HEK293 (cell line): ENCODE results near the gene NSG1.

Source experiments
- GLIS2 ChIP-seq: fragments of 450-650 bp; formaldehyde crosslinking; IDR thresholded peaks from 2 replicates; pipeline ENCODE4 v1.5.1; 2016; ENCODE audit warnings: missing biosample characterization, missing genetic modification characterization
- KLF1 ChIP-seq: fragments of 450-650 bp; formaldehyde crosslinking; IDR thresholded peaks from 2 replicates; pipeline ENCODE4 v1.5.1; 2016; ENCODE audit warnings: missing biosample characterization, missing genetic modification characterization
- KLF7 ChIP-seq: fragments of 450-650 bp; formaldehyde crosslinking; IDR thresholded peaks from 2 replicates; pipeline ENCODE4 v1.5.1; 2016; ENCODE audit warnings: missing biosample characterization, missing genetic modification characterization, borderline replicate concordance
- KLF8 ChIP-seq: fragments of 450-650 bp; formaldehyde crosslinking; IDR thresholded peaks from 2 replicates; pipeline ENCODE4 v1.5.1; 2016; ENCODE audit warnings: missing biosample characterization, missing genetic modification characterization
- KLF9 ChIP-seq: fragments of 450-650 bp; formaldehyde crosslinking; IDR thresholded peaks from 2 replicates; pipeline ENCODE4 v1.5.1; 2016; ENCODE audit warnings: missing biosample characterization, missing genetic modification characterization, low read depth
- RBAK ChIP-seq: fragments of 450-650 bp; formaldehyde crosslinking; IDR thresholded peaks from 2 replicates; pipeline ENCODE4 v1.5.1; 2016; ENCODE audit warnings: missing biosample characterization, missing genetic modification characterization
- SP2 ChIP-seq: fragments of 450-650 bp; formaldehyde crosslinking; IDR thresholded peaks from 2 replicates; pipeline ENCODE4 v1.5.1; 2016; ENCODE audit warnings: missing biosample characterization, missing genetic modification characterization
- SP3 ChIP-seq: fragments of 450-650 bp; formaldehyde crosslinking; IDR thresholded peaks from 2 replicates; pipeline ENCODE4 v1.5.1; 2016; ENCODE audit warnings: missing biosample characterization, missing genetic modification characterization
- SP7 ChIP-seq: fragments of 450-650 bp; formaldehyde crosslinking; IDR thresholded peaks from 2 replicates; pipeline ENCODE4 v1.5.1; 2016; ENCODE audit warnings: missing biosample characterization, missing genetic modification characterization
- TCF7L2 ChIP-seq: IDR thresholded peaks from 2 replicates; pipeline ENCODE4 v1.6.1; 2011; ENCODE audit warnings: low read depth, mild to moderate bottlenecking, inconsistent platforms, low read length, moderate library complexity, borderline replicate concordance
- WT1 ChIP-seq: fragments of 450-650 bp; formaldehyde crosslinking; IDR thresholded peaks from 2 replicates; pipeline ENCODE4 v1.5.1; 2016; ENCODE audit warnings: missing biosample characterization, missing genetic modification characterization
- ZBTB7A ChIP-seq: fragments of 450-650 bp; formaldehyde crosslinking; IDR thresholded peaks from 2 replicates; pipeline ENCODE4 v1.5.1; 2016; ENCODE audit warnings: low read depth, missing biosample characterization, missing genetic modification characterization
- ZFP41 ChIP-seq: fragments of 450-650 bp; formaldehyde crosslinking; IDR thresholded peaks from 2 replicates; pipeline ENCODE4 v1.5.1; 2016; ENCODE audit warnings: missing biosample characterization, missing genetic modification characterization, borderline replicate concordance
- ZFP69B ChIP-seq: fragments of 450-650 bp; formaldehyde crosslinking; IDR thresholded peaks from 2 replicates; pipeline ENCODE4 v1.5.1; 2016; ENCODE audit warnings: missing biosample characterization, missing genetic modification characterization
- ZNF223 ChIP-seq: fragments of 450-650 bp; formaldehyde crosslinking; IDR thresholded peaks from 2 replicates; pipeline ENCODE4 v1.5.1; 2016; ENCODE audit warnings: missing biosample characterization, missing genetic modification characterization
- ZNF354C ChIP-seq: fragments of 450-650 bp; formaldehyde crosslinking; IDR thresholded peaks from 2 replicates; pipeline ENCODE4 v1.5.1; 2016; ENCODE audit warnings: missing biosample characterization, missing genetic modification characterization, low read depth, borderline replicate concordance
- ZNF37A ChIP-seq: fragments of 450-650 bp; IDR thresholded peaks from 2 replicates; pipeline ENCODE4 v1.5.1; 2018; ENCODE audit warnings: missing biosample characterization, missing genetic modification characterization
- ZNF585B ChIP-seq: fragments of 450-650 bp; formaldehyde crosslinking; IDR thresholded peaks from 2 replicates; pipeline ENCODE4 v1.5.1; 2016; ENCODE audit warnings: missing biosample characterization, missing genetic modification characterization
- ZNF623 ChIP-seq: fragments of 450-650 bp; formaldehyde crosslinking; IDR thresholded peaks from 2 replicates; pipeline ENCODE4 v1.5.1; 2016; ENCODE audit warnings: missing biosample characterization, missing genetic modification characterization
- ZNF76 ChIP-seq: fragments of 450-650 bp; formaldehyde crosslinking; IDR thresholded peaks from 2 replicates; pipeline ENCODE4; 2016; ENCODE audit warnings: low read depth, missing biosample characterization, missing genetic modification characterization, borderline replicate concordance
- TF ChIP-seq, protein P1 (sequence below): fragments of 450-650 bp; formaldehyde crosslinking; IDR thresholded peaks from 2 replicates; pipeline ENCODE4 v1.5.1; 2017; ENCODE audit warnings: missing biosample characterization, mild to moderate bottlenecking, missing genetic modification characterization, moderate library complexity
- TF ChIP-seq, protein P2 (sequence below): fragments of 450-650 bp; formaldehyde crosslinking; IDR thresholded peaks from 2 replicates; pipeline ENCODE4 v1.5.1; 2016; ENCODE audit warnings: missing biosample characterization, missing genetic modification characterization, low read depth
- TF ChIP-seq, protein P3 (sequence below): fragments of 450-650 bp; IDR thresholded peaks from 2 replicates; pipeline ENCODE4 v1.5.1; 2018; ENCODE audit warnings: missing biosample characterization, mild to moderate bottlenecking, missing genetic modification characterization
- TF ChIP-seq, protein P4 (sequence below): fragments of 450-650 bp; formaldehyde crosslinking; optimal IDR thresholded peaks from 2 replicates; pipeline ENCODE3; 2016; ENCODE audit warnings: missing biosample characterization, mild to moderate bottlenecking, missing genetic modification characterization
- TF ChIP-seq, protein P5 (sequence below): fragments of 450-650 bp; formaldehyde crosslinking; IDR thresholded peaks from 2 replicates; pipeline ENCODE4 v1.5.1; 2016; ENCODE audit warnings: missing biosample characterization, missing genetic modification characterization
- TF ChIP-seq, protein P6 (sequence below): fragments of 450-650 bp; formaldehyde crosslinking; IDR thresholded peaks from 2 replicates; pipeline ENCODE4 v1.5.0; 2017; ENCODE audit warnings: missing biosample characterization, missing genetic modification characterization, borderline replicate concordance
- TF ChIP-seq, protein P7 (sequence below): fragments of 450-650 bp; formaldehyde crosslinking; IDR thresholded peaks from 2 replicates; pipeline ENCODE4 v1.5.1; 2016; ENCODE audit warnings: missing biosample characterization, missing genetic modification characterization

The NSG1 gene

DNA sequence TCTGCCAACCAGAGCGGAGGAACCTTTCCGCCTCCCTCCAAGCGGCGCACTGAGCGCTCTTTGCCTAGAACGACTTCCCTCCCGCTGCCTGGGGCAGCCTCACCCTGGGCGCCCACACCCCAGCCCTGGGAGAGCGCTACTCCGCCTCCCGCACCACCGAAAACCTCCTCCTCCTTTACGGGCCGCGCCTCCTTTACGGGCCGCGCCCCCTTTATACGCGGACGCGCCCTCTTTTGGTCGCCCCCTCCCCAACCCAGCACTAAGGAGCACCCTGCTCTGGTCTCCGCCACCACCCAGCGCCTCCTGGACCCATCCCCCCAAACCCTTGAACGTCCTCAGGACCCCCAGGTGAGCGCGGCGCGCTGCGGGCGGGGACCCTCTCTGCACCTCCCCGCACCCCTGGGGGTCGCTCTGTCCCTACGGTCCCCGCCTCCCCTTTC, 586 bp upstream of the NSG1 start (continued):
- TF ChIP-seq, protein P1, sequence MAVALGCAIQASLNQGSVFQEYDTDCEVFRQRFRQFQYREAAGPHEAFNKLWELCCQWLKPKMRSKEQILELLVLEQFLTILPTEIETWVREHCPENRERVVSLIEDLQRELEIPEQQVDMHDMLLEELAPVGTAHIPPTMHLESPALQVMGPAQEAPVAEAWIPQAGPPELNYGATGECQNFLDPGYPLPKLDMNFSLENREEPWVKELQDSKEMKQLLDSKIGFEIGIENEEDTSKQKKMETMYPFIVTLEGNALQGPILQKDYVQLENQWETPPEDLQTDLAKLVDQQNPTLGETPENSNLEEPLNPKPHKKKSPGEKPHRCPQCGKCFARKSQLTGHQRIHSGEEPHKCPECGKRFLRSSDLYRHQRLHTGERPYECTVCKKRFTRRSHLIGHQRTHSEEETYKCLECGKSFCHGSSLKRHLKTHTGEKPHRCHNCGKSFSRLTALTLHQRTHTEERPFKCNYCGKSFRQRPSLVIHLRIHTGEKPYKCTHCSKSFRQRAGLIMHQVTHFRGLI (tag by site-specific recombination), result no peak
- TF ChIP-seq ZNF37A (tag by site-specific recombination) (no peak), ZNF585B (tag by site-specific recombination) (no peak), RBAK (tag by site-specific recombination) (no peak), ZBTB7A (tag by site-specific recombination) (peak; percentile 70), KLF8 (tag by site-specific recombination) (peak; percentile 45; the same call in 1 of the 2 replicates), ZNF354C (tag by site-specific recombination) (no peak), TCF7L2 (no peak), ZNF76 (tag by site-specific recombination) (0 out of 2 replicates have a peak, but pooled peaks have one; percentile 17), SP3 (peak; percentile 84), KLF7 (tag by site-specific recombination) (peak; percentile 15; the same call in 1 of the 2 replicates), ZFP41 (tag by site-specific recombination) (no peak), SP7 (tag by site-specific recombination) (peak; percentile 63), KLF9 (tag by site-specific recombination) (peak; percentile 93), SP2 (tag by site-specific recombination) (peak; percentile 79), ZNF223 (peak; percentile 85), WT1 (tag by site-specific recombination) (peak; percentile 46), GLIS2 (tag by site-specific recombination) (peak; percentile 96), ZNF623 (tag by site-specific recombination) (no peak), KLF1 (tag by site-specific recombination) (peak; percentile 99), ZFP69B (no peak)
- TF ChIP-seq, protein P2, sequence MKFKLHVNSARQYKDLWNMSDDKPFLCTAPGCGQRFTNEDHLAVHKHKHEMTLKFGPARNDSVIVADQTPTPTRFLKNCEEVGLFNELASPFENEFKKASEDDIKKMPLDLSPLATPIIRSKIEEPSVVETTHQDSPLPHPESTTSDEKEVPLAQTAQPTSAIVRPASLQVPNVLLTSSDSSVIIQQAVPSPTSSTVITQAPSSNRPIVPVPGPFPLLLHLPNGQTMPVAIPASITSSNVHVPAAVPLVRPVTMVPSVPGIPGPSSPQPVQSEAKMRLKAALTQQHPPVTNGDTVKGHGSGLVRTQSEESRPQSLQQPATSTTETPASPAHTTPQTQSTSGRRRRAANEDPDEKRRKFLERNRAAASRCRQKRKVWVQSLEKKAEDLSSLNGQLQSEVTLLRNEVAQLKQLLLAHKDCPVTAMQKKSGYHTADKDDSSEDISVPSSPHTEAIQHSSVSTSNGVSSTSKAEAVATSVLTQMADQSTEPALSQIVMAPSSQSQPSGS (tag by site-specific recombination), result no peak
- TF ChIP-seq, protein P3, sequence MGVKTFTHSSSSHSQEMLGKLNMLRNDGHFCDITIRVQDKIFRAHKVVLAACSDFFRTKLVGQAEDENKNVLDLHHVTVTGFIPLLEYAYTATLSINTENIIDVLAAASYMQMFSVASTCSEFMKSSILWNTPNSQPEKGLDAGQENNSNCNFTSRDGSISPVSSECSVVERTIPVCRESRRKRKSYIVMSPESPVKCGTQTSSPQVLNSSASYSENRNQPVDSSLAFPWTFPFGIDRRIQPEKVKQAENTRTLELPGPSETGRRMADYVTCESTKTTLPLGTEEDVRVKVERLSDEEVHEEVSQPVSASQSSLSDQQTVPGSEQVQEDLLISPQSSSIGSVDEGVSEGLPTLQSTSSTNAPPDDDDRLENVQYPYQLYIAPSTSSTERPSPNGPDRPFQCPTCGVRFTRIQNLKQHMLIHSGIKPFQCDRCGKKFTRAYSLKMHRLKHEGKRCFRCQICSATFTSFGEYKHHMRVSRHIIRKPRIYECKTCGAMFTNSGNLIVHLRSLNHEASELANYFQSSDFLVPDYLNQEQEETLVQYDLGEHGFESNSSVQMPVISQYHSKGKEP (tag by site-specific recombination), result no peak
- TF ChIP-seq, protein P4, sequence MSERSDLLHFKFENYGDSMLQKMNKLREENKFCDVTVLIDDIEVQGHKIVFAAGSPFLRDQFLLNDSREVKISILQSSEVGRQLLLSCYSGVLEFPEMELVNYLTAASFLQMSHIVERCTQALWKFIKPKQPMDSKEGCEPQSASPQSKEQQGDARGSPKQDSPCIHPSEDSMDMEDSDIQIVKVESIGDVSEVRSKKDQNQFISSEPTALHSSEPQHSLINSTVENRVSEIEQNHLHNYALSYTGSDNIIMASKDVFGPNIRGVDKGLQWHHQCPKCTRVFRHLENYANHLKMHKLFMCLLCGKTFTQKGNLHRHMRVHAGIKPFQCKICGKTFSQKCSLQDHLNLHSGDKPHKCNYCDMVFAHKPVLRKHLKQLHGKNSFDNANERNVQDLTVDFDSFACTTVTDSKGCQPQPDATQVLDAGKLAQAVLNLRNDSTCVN, result peak; percentile 76
- TF ChIP-seq, protein P5, sequence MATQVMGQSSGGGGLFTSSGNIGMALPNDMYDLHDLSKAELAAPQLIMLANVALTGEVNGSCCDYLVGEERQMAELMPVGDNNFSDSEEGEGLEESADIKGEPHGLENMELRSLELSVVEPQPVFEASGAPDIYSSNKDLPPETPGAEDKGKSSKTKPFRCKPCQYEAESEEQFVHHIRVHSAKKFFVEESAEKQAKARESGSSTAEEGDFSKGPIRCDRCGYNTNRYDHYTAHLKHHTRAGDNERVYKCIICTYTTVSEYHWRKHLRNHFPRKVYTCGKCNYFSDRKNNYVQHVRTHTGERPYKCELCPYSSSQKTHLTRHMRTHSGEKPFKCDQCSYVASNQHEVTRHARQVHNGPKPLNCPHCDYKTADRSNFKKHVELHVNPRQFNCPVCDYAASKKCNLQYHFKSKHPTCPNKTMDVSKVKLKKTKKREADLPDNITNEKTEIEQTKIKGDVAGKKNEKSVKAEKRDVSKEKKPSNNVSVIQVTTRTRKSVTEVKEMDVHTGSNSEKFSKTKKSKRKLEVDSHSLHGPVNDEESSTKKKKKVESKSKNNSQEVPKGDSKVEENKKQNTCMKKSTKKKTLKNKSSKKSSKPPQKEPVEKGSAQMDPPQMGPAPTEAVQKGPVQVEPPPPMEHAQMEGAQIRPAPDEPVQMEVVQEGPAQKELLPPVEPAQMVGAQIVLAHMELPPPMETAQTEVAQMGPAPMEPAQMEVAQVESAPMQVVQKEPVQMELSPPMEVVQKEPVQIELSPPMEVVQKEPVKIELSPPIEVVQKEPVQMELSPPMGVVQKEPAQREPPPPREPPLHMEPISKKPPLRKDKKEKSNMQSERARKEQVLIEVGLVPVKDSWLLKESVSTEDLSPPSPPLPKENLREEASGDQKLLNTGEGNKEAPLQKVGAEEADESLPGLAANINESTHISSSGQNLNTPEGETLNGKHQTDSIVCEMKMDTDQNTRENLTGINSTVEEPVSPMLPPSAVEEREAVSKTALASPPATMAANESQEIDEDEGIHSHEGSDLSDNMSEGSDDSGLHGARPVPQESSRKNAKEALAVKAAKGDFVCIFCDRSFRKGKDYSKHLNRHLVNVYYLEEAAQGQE (tag by site-specific recombination), result no peak
- TF ChIP-seq, protein P6, sequence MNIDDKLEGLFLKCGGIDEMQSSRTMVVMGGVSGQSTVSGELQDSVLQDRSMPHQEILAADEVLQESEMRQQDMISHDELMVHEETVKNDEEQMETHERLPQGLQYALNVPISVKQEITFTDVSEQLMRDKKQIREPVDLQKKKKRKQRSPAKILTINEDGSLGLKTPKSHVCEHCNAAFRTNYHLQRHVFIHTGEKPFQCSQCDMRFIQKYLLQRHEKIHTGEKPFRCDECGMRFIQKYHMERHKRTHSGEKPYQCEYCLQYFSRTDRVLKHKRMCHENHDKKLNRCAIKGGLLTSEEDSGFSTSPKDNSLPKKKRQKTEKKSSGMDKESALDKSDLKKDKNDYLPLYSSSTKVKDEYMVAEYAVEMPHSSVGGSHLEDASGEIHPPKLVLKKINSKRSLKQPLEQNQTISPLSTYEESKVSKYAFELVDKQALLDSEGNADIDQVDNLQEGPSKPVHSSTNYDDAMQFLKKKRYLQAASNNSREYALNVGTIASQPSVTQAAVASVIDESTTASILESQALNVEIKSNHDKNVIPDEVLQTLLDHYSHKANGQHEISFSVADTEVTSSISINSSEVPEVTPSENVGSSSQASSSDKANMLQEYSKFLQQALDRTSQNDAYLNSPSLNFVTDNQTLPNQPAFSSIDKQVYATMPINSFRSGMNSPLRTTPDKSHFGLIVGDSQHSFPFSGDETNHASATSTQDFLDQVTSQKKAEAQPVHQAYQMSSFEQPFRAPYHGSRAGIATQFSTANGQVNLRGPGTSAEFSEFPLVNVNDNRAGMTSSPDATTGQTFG, result no peak
- TF ChIP-seq, protein P7, sequence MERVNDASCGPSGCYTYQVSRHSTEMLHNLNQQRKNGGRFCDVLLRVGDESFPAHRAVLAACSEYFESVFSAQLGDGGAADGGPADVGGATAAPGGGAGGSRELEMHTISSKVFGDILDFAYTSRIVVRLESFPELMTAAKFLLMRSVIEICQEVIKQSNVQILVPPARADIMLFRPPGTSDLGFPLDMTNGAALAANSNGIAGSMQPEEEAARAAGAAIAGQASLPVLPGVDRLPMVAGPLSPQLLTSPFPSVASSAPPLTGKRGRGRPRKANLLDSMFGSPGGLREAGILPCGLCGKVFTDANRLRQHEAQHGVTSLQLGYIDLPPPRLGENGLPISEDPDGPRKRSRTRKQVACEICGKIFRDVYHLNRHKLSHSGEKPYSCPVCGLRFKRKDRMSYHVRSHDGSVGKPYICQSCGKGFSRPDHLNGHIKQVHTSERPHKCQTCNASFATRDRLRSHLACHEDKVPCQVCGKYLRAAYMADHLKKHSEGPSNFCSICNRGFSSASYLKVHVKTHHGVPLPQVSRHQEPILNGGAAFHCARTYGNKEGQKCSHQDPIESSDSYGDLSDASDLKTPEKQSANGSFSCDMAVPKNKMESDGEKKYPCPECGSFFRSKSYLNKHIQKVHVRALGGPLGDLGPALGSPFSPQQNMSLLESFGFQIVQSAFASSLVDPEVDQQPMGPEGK, result peak; percentile 90
